GM19452 (cell line): ENCODE data around the gene VAX1.

Experiments
- ATAC-seq: cut with Tn5 transposase; IDR thresholded peaks from one replicate; pipeline ENCODE4 v1.9.1; 2021; ENCODE audit not compliant: unreplicated experiment

Gene VAX1

DNA sequence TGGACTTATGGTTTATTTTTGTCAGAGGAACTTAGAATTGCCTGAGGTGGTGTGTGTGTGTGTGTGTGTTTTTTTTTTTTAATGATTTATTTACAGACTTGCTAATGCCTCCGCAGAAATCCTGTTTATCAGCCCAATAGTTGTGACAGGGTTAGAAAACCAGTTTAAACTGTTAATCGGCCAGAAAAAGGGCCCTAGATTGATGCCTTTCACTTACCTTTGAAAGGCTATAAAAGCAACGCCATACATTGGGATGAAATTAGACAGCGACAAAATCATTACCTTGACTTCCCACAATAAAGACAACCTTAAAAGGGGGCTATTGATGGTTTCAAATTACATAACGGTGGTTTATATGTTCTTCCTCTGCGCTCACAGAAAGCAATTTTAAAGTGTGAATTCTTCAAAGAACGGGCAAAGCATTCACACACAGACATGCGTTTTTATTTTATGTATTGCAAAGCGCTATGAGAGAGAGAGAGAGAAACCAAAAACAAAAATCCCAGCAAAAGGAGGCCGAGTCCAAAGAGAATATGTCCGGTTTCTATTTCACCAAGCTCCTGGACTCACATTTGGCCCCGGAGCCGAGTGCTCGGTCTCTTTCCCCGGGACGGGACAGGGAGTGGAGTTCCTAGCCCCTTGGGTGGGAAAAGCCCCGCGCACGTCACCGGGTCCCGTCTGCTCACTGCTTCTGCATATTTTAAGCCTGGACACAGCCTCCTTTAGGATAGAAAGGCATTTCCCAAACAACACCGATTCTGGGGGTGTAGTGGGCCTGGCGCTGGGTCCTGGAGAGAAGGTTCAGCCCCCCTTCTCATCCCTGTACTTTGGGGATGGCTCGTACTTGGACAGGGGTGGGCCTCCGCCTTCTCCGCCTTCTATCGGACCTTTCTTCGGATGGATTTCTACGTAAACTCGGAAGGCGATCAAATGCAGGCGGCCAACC is 26.8 kb upstream of the VAX1 start:
- no peak for ATAC-seq

DNA sequence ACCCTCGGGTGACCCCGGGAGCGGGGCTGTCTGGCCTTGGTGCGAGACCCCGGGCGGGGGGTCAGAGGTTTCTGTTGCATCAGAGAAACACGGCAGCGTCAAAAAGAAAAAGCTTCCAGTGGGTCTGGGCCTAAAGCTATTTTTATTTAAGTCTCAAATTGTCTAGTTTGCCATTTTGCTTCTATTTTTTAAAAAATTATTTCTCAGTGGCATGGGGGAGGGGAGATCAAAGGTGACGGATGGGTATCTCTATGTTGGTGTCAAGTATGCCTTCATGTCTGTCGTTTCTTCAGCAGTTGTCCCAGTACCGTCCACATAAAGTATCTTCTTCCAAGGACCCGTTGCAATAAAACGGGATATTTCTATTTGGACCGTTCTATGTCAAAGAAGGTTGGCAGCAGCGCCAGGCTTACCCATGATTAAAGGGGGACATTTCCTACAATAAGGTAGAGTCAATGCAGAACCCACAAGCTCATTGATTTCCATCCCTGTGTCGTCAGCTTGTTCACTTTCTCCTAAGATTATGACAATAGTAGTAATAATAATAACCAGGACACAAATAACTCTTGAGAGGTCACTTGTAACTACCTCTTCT is 26.0 kb upstream of the VAX1 start:
- no peak for ATAC-seq

- no peak for ATAC-seq
These were observed 25.2 kb upstream of the VAX1 start for GRCh38 chr10:117163061-117163953.

GRCh38 chr10:117162093-117163060 is 24.3 kb upstream of the VAX1 start:
- ATAC-seq: no peak

DNA sequence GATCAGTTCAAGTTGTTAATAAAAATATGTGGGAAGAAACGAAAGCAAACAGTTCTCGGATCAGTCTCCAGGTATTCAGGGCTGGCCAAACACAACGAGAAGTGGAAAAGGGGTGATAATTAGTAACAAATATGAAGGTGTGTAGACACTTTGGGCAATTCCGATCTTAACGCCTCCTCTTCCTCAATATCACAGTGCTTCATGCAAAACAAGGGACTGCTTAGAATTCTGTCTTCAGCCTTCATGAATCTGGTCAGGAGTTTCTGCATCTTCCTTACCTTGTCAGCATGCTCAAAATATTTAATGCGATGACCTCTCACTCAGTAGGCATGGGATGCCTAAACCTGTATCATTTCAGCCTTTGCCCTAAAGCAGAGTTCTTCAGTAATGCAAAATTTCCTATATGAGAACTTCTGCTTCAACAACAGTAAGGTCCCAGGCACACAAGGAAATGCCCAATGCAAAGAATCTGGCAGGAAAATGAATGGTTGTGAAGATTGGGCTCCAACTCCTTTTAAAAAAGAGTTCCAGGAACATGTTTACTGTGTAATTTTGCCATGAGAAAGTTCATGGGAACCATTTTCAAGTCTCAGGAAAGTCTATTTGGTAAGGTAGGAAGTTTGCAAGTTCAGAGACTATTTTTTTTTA is 23.4 kb upstream of the VAX1 start:
- no peak for ATAC-seq

- ATAC-seq: no peak
These were observed 22.5 kb upstream of the VAX1 start for GRCh38 chr10:117160567-117160966.

DNA sequence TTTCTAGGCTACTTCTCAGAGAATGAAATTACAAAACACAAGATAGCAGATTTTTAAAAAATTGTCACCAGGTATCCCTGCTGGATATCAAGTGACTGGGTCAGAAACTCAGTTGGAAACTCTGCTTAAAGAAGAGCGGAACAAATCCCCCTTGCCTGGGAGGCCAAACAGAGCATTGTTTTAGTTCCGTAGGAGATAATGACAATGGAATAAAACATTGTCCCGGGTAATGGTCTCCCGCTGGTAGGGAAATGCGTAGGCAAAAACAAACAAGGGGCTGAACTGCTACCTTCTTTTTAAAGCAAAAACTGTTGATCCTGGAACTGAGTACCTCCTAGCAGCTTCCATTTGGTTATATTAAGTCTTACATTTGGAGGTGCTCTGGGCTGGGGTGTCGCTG is 21.3 kb upstream of the VAX1 start:
- ATAC-seq: no peak

DNA sequence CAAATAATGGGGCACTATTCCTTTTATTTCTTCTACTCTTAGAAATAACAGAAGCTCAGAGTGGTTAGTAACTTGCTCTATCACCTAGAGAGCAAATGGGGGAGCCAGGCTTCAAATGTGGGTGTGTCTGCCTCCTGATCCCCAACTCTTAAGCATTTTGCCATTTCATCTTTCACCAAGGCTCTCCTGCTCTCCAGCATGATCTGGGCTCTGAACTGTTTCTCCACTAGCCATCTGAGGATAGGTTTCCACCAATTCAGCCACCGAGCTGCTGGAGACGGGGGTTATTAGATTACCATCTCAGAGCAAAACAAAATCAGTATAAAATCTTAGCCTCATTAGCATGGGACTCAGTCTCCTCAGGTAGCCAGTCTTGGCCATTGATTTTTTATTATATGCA is 20.2 kb upstream of the VAX1 start:
- ATAC-seq: no peak

- ATAC-seq: no peak
These were observed 14.6 kb upstream of the VAX1 start for GRCh38 chr10:117152668-117153067.

DNA sequence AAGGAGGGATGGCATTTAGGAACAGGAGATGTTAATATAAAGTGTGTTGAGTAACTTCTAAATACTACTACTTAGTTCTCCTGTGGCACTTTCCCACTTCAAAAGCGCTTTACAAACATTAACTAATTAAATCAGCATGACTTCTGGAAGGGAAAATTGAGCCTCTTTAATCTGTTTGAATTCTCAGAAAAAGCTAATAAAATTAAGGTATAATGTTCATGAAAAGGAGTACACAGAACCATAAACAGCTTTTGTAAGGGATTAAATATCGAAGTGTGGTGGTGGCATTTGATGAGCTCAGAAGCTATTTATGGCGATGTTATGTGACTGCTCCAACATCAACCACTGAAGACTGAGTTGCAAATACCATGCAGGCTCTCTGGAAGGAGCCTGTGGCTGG is 10.2 kb upstream of the VAX1 start:
- ATAC-seq: no peak

DNA sequence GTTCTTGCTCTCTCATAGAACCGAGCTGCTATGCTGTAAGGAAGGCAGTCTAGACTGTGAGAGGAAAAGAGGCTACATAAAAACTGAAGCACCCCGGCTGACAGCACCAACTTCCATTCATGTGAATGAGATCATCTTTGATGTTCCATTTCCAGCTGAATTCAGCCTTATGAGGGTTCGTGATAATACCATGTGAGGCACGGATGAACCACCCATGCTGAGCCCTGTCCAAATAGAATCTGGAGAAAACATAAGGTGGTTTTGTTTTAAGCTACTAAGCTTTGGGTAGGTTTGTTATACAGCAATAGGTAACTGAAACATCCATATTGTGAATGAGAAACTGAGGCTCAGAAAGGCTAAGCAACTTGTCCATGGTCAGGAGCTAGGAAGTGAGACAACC is 6.9 kb upstream of the VAX1 start:
- ATAC-seq: no peak

GRCh38 chr10:117143103-117143823 is 5.2 kb upstream of the VAX1 start:
- no peak for ATAC-seq

- no peak for ATAC-seq
These were observed 2.4 kb upstream of the VAX1 start for GRCh38 chr10:117140525-117140902.

DNA sequence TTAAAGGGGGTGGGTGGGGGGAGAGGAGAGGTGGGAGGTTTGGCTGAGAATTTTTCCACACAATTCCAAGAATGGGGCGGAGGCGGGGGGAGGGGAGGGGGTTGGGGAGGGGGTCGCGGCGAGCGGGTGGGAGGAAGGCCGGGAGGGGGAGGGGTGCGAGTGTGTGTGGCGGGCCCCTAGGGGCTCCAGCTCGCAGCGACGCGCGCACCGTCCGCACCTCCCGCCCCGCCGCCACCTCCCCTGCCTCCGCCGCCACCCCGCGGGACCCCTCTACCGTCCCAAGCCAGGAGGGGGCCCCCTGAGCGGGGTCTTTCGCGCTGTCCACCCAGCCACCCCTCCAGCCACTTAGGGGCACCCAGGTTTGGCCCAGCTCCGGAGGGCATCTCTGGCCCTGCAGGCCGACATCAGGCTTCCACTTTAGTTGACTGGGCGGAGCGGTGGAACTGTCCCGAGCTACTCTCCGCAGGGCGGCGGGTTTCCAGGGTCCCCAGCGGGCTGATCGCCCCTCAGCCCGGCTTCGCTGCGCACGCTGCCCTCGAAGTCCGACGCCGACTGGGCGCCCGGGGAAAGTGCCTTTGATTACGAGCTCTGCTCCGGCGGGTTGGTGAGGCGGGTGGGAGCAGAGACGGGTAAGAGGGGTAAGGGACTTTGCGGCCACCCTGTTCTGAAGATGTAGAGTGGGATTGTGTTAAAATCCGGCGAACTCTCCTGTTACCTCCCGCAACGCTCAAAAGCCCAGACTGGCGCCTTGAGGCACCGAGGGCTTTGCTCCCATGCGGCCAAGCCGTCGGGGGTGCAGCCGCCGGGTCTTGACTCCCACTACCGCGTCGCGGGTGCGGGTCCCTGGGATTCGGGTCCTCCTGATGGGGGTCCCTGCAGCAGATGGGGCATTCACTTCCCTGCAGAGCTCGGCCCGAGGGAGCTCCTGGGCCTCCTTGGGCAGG is 1.8 kb upstream of the VAX1 start:
- ATAC-seq: no peak

- ATAC-seq: no peak
These were observed 939 bp upstream of the VAX1 start for GRCh38 chr10:117138838-117139580.

- ATAC-seq: no peak
These were observed 799 bp downstream of the VAX1 start for GRCh38 chr10:117137031-117137910.
